Stimulated activated CD4-positive, alpha-beta T cell treated with anti-CD3 and anti-CD28 coated beads, Interleukin-1b, Interleukin-23, amount 100 ng/mL, for 4 hours (primary cell): Measurements from ENCODE around the gene MIEF1.

ENCODE experiments used
- DNase-seq, 2 donors: peaks; one replicate each; pipeline ENCODE4 v3.0.0-alpha.2; 2020; ENCODE audit warnings: low read depth in 2 of 2

Gene MIEF1

GRCh38 chr22:39470451-39471291 lies 31.4 kb upstream of the MIEF1 start:
- no peak for DNase-seq

GRCh38 chr22:39471381-39472141 lies 30.5 kb upstream of the MIEF1 start:
- DNase-seq = no peak

GRCh38 chr22:39472570-39473556 lies 29.2 kb upstream of the MIEF1 start:
- DNase-seq = no peak

- DNase-seq = no peak
Observed at GRCh38 chr22:39473851-39474250, 28.2 kb upstream of the MIEF1 start.

GRCh38 chr22:39474351-39475111 lies 27.6 kb upstream of the MIEF1 start:
- no peak for DNase-seq

- no peak for DNase-seq
Observed at GRCh38 chr22:39475337-39475736, 26.8 kb upstream of the MIEF1 start.

- no peak for DNase-seq
Observed at GRCh38 chr22:39475902-39476301, 26.2 kb upstream of the MIEF1 start.

GRCh38 chr22:39476664-39477063 lies 25.4 kb upstream of the MIEF1 start:
- DNase-seq = no peak

GRCh38 chr22:39477542-39477941 lies 24.5 kb upstream of the MIEF1 start:
- DNase-seq = no peak

- no peak for DNase-seq
Observed at GRCh38 chr22:39478441-39478850, 23.6 kb upstream of the MIEF1 start.

- DNase-seq = no peak
Observed at GRCh38 chr22:39479254-39479653, 22.8 kb upstream of the MIEF1 start.

GRCh38 chr22:39480557-39480956 lies 21.5 kb upstream of the MIEF1 start:
- DNase-seq = no peak

GRCh38 chr22:39481054-39481453 lies 21.0 kb upstream of the MIEF1 start:
- DNase-seq = no peak

GRCh38 chr22:39481595-39481994 lies 20.5 kb upstream of the MIEF1 start:
- DNase-seq = no peak

GRCh38 chr22:39482768-39483167 lies 19.3 kb upstream of the MIEF1 start:
- no peak for DNase-seq

- DNase-seq = no peak
Observed at GRCh38 chr22:39486951-39487825, 14.9 kb upstream of the MIEF1 start.

- DNase-seq = no peak
Observed at GRCh38 chr22:39487826-39488520, 14.1 kb upstream of the MIEF1 start.

- DNase-seq = no peak
Observed at GRCh38 chr22:39488563-39489083, 13.5 kb upstream of the MIEF1 start.
